Glutamatergic neuron (in vitro differentiated cells): Measurements from ENCODE around the gene SOWAHC. TPM values are rescaled to one million over a fixed set of nuclear protein-coding genes. Genes with fewer than 3 reads are reported as not detected.
"Not testable (repeated sequence)": the region's sequence is repeated elsewhere in the genome, so short reads cannot be mapped to it uniquely, and the experiment has no call there.

Experiments
- DNase-seq: peaks from one replicate; pipeline ENCODE4 v3.0.0; 2022
- H3K27ac Mint-ChIP-seq: one replicate; pipeline ENCODE4 v1.8.0; 2020; ENCODE audit warnings: mild to moderate bottlenecking, mixed read lengths, inconsistent platforms; ENCODE audit not compliant: unreplicated experiment
- H3K27me3 Mint-ChIP-seq: one replicate; pipeline ENCODE4 v1.8.0; 2020; ENCODE audit warnings: mild to moderate bottlenecking, moderate library complexity, mixed read lengths, inconsistent platforms; ENCODE audit not compliant: unreplicated experiment
- H3K36me3 Mint-ChIP-seq: one replicate; pipeline ENCODE4 v1.8.0; 2020; ENCODE audit warnings: mild to moderate bottlenecking, mixed read lengths, inconsistent platforms; ENCODE audit not compliant: unreplicated experiment
- H3K4me1 Mint-ChIP-seq: one replicate; pipeline ENCODE4 v1.8.0; 2020; ENCODE audit warnings: mild to moderate bottlenecking, low read depth, mixed read lengths, inconsistent platforms; ENCODE audit not compliant: unreplicated experiment
- H3K4me3 Mint-ChIP-seq: one replicate; pipeline ENCODE4 v1.8.0; 2020; ENCODE audit warnings: mild to moderate bottlenecking, mixed read lengths, inconsistent platforms; ENCODE audit not compliant: unreplicated experiment
- H3K9me3 Mint-ChIP-seq: one replicate; pipeline ENCODE4 v1.8.0; 2020; ENCODE audit warnings: mild to moderate bottlenecking, moderate library complexity, mixed read lengths, inconsistent platforms; ENCODE audit not compliant: unreplicated experiment
- long read RNA-seq: library from polyadenylated mRNA; unstranded; transcript quantifications from one replicate; pipeline ENCODE4 v2.0.0, GENCODE V29; 2020; ENCODE audit not compliant: unreplicated experiment
- total RNA-seq: library from RNA; stranded (reverse); fragmentation: NEBNext Ultra II Directional; extraction: Animal tissue kit (Norgen Biotek cat#: 25700); gene quantifications from one replicate; pipeline ENCODE4 v1.2.1, GENCODE V29; 2021; ENCODE audit not compliant: unreplicated experiment
- TF ChIP-seq, protein P1 (sequence below): fragments of 200-600 bp; sonication (generic); IDR thresholded peaks from one replicate; pipeline ENCODE4 v1.5.0; 2021; ENCODE audit not compliant: partially characterized antibody, unreplicated experiment

The SOWAHC gene
- total RNA-seq: 12.9 TPM
- long read RNA-seq, full-length matches to known transcripts: 1 of 1 reads
- long read RNA-seq, partial matches to known transcripts: 0 of 1 reads
- long read RNA-seq, other reads (novel, unspliced or antisense): 0 of 1 reads

- H3K27me3 Mint-ChIP-seq: peaks cover 6% of the 10 kb centered on the region
- H3K27ac Mint-ChIP-seq: peak within 1 kb of the TSS; percentile 90
- DNase-seq: peak; percentile 97
- no peaks in the 10 kb centered on the region for H3K36me3 Mint-ChIP-seq
- TF ChIP-seq, protein P1, sequence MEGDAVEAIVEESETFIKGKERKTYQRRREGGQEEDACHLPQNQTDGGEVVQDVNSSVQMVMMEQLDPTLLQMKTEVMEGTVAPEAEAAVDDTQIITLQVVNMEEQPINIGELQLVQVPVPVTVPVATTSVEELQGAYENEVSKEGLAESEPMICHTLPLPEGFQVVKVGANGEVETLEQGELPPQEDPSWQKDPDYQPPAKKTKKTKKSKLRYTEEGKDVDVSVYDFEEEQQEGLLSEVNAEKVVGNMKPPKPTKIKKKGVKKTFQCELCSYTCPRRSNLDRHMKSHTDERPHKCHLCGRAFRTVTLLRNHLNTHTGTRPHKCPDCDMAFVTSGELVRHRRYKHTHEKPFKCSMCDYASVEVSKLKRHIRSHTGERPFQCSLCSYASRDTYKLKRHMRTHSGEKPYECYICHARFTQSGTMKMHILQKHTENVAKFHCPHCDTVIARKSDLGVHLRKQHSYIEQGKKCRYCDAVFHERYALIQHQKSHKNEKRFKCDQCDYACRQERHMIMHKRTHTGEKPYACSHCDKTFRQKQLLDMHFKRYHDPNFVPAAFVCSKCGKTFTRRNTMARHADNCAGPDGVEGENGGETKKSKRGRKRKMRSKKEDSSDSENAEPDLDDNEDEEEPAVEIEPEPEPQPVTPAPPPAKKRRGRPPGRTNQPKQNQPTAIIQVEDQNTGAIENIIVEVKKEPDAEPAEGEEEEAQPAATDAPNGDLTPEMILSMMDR: no peak
- peaks cover 26% of the 10 kb centered on the region for H3K4me1 Mint-ChIP-seq
- H3K9me3 Mint-ChIP-seq: peaks cover 8% of the 10 kb centered on the region
- H3K4me3 Mint-ChIP-seq: peak within 1 kb of the TSS; percentile 100
Measured at GRCh38 chr2:109613922-109614714, at the start of gene SOWAHC, which contains the start of gene SEPTIN10. Gene SOWAHC, plus strand, starts transcription at chr2:109614364. Its CDS starts 126 bp downstream, at chr2:109614490. Gene SEPTIN10, minus strand, starts transcription at chr2:109613966. Its CDS starts 139 bp downstream, at chr2:109613827.

DNA sequence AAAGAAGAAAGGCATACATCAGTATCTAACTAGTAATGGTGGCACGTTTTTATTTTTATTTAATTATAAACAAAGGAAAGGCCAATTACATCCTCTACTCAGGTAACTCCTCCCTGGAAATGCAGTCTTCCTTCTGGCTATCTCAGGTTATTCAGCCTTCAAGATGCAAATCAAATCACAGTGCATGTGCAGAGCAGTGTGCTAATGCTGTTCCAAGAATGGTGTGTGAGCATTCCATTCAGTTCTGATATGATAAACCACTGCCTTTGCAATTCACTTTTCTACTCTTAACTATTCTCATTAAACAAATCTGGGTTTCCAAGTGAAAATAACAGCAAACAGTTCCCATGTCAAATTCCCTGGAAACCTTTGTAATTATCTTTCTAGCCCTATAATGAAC lies 38.8 kb upstream of the SOWAHC start:
- H3K4me3 Mint-ChIP-seq: no peak overlapping the region
- H3K27ac Mint-ChIP-seq: no peak overlapping the region
- H3K36me3 Mint-ChIP-seq: no peaks in the 10 kb centered on the region
- DNase-seq: no peak
- H3K9me3 Mint-ChIP-seq: no peaks in the 10 kb centered on the region
- TF ChIP-seq, protein P1: no peak
- no peaks in the 10 kb centered on the region for H3K27me3 Mint-ChIP-seq
- H3K4me1 Mint-ChIP-seq: no peaks in the 10 kb centered on the region

- H3K4me3 Mint-ChIP-seq, H3K4me1 Mint-ChIP-seq, H3K36me3 Mint-ChIP-seq, H3K9me3 Mint-ChIP-seq, DNase-seq, H3K27ac Mint-ChIP-seq, H3K27me3 Mint-ChIP-seq: not testable (repeated sequence)
Measured at GRCh38 chr2:109577630-109578029, 36.5 kb upstream of the SOWAHC start.

DNA sequence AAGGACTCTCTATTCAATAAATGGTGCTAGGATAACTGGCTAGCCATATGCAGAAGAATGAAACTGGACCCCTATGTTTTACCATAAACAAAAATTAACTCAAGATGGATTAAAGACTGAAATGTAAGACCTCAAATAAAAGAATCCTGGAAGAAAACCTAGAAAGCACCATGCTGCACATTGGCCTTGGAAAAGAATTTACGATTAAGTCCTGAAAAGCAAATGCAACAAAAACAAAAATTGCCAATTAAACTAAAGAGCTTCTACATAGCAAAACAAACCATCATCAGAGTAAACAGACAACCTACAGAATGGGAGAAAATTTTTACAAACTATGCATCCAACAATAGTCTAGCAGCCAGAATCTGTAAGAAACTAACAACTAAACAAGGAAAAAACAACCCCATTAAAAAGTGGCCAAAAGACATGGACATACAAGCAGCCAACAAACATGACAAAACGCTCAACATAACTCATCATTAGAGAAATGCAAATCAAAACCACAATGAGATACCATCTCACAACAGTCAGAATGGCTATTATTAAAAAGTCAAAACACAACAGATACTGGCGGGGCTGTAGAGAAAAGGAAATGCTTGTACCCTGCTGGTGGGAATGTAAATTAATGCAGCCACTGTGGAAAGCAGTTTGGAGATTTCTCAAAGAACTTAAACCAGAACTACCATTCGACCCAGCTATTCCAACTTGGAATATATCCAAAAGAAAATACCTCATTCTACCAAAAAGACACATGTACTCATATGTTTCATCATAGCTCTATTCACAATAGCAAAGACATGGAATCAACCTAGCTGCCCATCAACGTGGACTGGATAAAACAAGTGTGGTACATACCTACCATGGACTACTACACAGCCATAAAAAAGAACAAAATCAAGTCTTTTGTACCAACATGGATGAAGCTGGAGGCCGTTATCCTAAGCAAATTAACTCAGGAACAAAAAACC lies 31.0 kb upstream of the SOWAHC start:
- DNase-seq: no peak
- Mint-ChIP-seq H3K36me3 (no peaks in the 10 kb centered on the region), H3K4me1 (peaks cover 10% of the 10 kb centered on the region), H3K27ac (no peak overlapping the region), H3K9me3 (peaks cover 2% of the 10 kb centered on the region), H3K4me3 (no peak overlapping the region), H3K27me3 (no peaks in the 10 kb centered on the region)
- TF ChIP-seq, protein P1: no peak

- Mint-ChIP-seq H3K4me3 (no peak overlapping the region), H3K4me1 (peaks cover 10% of the 10 kb centered on the region), H3K27me3 (no peaks in the 10 kb centered on the region), H3K36me3 (no peaks in the 10 kb centered on the region), H3K9me3 (peaks cover 2% of the 10 kb centered on the region), H3K27ac (no peak overlapping the region)
- no peak for DNase-seq
- TF ChIP-seq, protein P1: no peak
Measured at GRCh38 chr2:109586687-109587086, 27.5 kb upstream of the SOWAHC start.
